DND-41 (cell line): ENCODE results near the gene SRRM3.

Experiments used
- CTCF ChIP-seq: IDR thresholded peaks from 2 replicates; pipeline ENCODE4 v1.5.1; 2012; ENCODE audit warnings: borderline replicate concordance, low read length, moderate library complexity, mild to moderate bottlenecking; ENCODE audit not compliant: poor library complexity, severe bottlenecking; ENCODE audit errors: extremely low read depth
- EZH2 ChIP-seq: IDR thresholded peaks from 3 replicates; pipeline ENCODE4 v1.6.1; 2012; ENCODE audit warnings: borderline replicate concordance, low read depth, mild to moderate bottlenecking, moderate library complexity, low read length, inconsistent platforms; ENCODE audit not compliant: severe bottlenecking

- no peak for TF ChIP-seq CTCF
- TF ChIP-seq EZH2: no peak
These were observed 46.2 kb downstream of the SRRM3 start for GRCh38 chr7:76247938-76248337.
